GM10847 (cell line): Measurements from ENCODE around the gene PPP4R3A.

Experiments
- POLR2A ChIP-seq: IDR thresholded peaks from 2 replicates; pipeline ENCODE4 v1.6.1; 2011; ENCODE audit not compliant: insufficient read length; ENCODE audit errors: extremely low read depth

Gene PPP4R3A

GRCh38 chr14:91510171-91511042 lies at the start of gene PPP4R3A:
PPP4R3A (minus strand) TSS chr14:91510310; CDS start chr14:91509647, 663 bp downstream.
- TF ChIP-seq POLR2A, result peak; percentile 88

GRCh38 chr14:91555531-91555930 lies 45.4 kb upstream of the PPP4R3A start:
- TF ChIP-seq POLR2A, result no peak

- no peak for TF ChIP-seq POLR2A
Observed at GRCh38 chr14:91554535-91555332, 44.6 kb upstream of the PPP4R3A start.

GRCh38 chr14:91548108-91548507 lies 38.0 kb upstream of the PPP4R3A start:
- no peak for TF ChIP-seq POLR2A

GRCh38 chr14:91545946-91546716 lies 36.0 kb upstream of the PPP4R3A start:
- TF ChIP-seq POLR2A, result no peak

- TF ChIP-seq POLR2A, result no peak
Observed at GRCh38 chr14:91545204-91545603, 35.1 kb upstream of the PPP4R3A start.

GRCh38 chr14:91536327-91536726 lies 26.2 kb upstream of the PPP4R3A start:
- no peak for TF ChIP-seq POLR2A

- TF ChIP-seq POLR2A, result no peak
Observed at GRCh38 chr14:91533623-91534022, 23.5 kb upstream of the PPP4R3A start.

- TF ChIP-seq POLR2A, result no peak
Observed at GRCh38 chr14:91523972-91524371, 13.9 kb upstream of the PPP4R3A start.

GRCh38 chr14:91521061-91521640 lies 11.0 kb upstream of the PPP4R3A start:
- no peak for TF ChIP-seq POLR2A

- no peak for TF ChIP-seq POLR2A
Observed at GRCh38 chr14:91520138-91520537, 10.0 kb upstream of the PPP4R3A start.

- TF ChIP-seq POLR2A, result no peak
Observed at GRCh38 chr14:91519239-91520036, 9.3 kb upstream of the PPP4R3A start.

- TF ChIP-seq POLR2A, result no peak
Observed at GRCh38 chr14:91516663-91517388, 6.7 kb upstream of the PPP4R3A start.
